K562 (cell line): ENCODE measurements around the gene OR9I1. TPM values are rescaled to one million over a fixed set of nuclear protein-coding genes. Genes with fewer than 3 reads are reported as not detected.

Experiments used
- NBN ChIP-seq: fragments of 450-650 bp; IDR thresholded peaks from 2 replicates; pipeline ENCODE4 v1.6.1; 2016; ENCODE audit warnings: low read depth, mild to moderate bottlenecking
- POLR2A ChIP-seq: fragments of 450-650 bp; conservative IDR thresholded peaks from 2 replicates; pipeline ENCODE4 v1.6.1; 2016
- SNAPC5 ChIP-seq: fragments of 250-450 bp; sonication (Bioruptor Pico); IDR thresholded peaks from 2 replicates; pipeline ENCODE4 v1.8.0; 2021; ENCODE audit warnings: moderate library complexity, mild to moderate bottlenecking, inconsistent platforms
- polyA plus RNA-seq, 8 experiments: library from polyadenylated mRNA; depleted of rRNA in 4 of 8; stranded (reverse) in 5 of 8; unstranded in 3 of 8; fragments of >200 nt; fragmentation: Nextera tagmentation in 2 of 8; fragmentation: Illumina TruSeq in 1 of 8; extraction: Ambion mirVana in 2 of 8; extraction: Trizol in 1 of 8; gene quantifications; 2 replicates each; pipeline versions ENCODE4 v1.2.1 to v1.2.3, GENCODE V29; 2011 to 2014; ENCODE audit warnings: inconsistent platforms in 1 of 8, missing spikeins in 1 of 8
- total RNA-seq, 7 experiments: library from RNA; depleted of rRNA in 6 of 7; stranded (reverse); fragments of >200 nt in 6 of 7; fragmentation: Illumina TruSeq in 2 of 7; extraction: Trizol in 2 of 7; gene quantifications; 2 replicates each; pipeline versions ENCODE4 v1.2.1 to v1.2.3, GENCODE V29; 2011 to 2021; ENCODE audit warnings: low replicate concordance in 1 of 7
- TF ChIP-seq, protein P1 (sequence below): fragments of 450-650 bp; IDR thresholded peaks from 2 replicates; pipeline ENCODE4 v1.6.1; 2016; ENCODE audit warnings: mild to moderate bottlenecking, moderate library complexity

The OR9I1 gene
- total and polyA plus RNA-seq, 9 of the 15 experiments (the other 6 are each of a cell fraction or from before 2014, with no cell fraction given), result not detected

GRCh38 chr11:58070585-58070984, 54.7 kb downstream of the OR9I1 start (continued):
- TF ChIP-seq, protein P1, sequence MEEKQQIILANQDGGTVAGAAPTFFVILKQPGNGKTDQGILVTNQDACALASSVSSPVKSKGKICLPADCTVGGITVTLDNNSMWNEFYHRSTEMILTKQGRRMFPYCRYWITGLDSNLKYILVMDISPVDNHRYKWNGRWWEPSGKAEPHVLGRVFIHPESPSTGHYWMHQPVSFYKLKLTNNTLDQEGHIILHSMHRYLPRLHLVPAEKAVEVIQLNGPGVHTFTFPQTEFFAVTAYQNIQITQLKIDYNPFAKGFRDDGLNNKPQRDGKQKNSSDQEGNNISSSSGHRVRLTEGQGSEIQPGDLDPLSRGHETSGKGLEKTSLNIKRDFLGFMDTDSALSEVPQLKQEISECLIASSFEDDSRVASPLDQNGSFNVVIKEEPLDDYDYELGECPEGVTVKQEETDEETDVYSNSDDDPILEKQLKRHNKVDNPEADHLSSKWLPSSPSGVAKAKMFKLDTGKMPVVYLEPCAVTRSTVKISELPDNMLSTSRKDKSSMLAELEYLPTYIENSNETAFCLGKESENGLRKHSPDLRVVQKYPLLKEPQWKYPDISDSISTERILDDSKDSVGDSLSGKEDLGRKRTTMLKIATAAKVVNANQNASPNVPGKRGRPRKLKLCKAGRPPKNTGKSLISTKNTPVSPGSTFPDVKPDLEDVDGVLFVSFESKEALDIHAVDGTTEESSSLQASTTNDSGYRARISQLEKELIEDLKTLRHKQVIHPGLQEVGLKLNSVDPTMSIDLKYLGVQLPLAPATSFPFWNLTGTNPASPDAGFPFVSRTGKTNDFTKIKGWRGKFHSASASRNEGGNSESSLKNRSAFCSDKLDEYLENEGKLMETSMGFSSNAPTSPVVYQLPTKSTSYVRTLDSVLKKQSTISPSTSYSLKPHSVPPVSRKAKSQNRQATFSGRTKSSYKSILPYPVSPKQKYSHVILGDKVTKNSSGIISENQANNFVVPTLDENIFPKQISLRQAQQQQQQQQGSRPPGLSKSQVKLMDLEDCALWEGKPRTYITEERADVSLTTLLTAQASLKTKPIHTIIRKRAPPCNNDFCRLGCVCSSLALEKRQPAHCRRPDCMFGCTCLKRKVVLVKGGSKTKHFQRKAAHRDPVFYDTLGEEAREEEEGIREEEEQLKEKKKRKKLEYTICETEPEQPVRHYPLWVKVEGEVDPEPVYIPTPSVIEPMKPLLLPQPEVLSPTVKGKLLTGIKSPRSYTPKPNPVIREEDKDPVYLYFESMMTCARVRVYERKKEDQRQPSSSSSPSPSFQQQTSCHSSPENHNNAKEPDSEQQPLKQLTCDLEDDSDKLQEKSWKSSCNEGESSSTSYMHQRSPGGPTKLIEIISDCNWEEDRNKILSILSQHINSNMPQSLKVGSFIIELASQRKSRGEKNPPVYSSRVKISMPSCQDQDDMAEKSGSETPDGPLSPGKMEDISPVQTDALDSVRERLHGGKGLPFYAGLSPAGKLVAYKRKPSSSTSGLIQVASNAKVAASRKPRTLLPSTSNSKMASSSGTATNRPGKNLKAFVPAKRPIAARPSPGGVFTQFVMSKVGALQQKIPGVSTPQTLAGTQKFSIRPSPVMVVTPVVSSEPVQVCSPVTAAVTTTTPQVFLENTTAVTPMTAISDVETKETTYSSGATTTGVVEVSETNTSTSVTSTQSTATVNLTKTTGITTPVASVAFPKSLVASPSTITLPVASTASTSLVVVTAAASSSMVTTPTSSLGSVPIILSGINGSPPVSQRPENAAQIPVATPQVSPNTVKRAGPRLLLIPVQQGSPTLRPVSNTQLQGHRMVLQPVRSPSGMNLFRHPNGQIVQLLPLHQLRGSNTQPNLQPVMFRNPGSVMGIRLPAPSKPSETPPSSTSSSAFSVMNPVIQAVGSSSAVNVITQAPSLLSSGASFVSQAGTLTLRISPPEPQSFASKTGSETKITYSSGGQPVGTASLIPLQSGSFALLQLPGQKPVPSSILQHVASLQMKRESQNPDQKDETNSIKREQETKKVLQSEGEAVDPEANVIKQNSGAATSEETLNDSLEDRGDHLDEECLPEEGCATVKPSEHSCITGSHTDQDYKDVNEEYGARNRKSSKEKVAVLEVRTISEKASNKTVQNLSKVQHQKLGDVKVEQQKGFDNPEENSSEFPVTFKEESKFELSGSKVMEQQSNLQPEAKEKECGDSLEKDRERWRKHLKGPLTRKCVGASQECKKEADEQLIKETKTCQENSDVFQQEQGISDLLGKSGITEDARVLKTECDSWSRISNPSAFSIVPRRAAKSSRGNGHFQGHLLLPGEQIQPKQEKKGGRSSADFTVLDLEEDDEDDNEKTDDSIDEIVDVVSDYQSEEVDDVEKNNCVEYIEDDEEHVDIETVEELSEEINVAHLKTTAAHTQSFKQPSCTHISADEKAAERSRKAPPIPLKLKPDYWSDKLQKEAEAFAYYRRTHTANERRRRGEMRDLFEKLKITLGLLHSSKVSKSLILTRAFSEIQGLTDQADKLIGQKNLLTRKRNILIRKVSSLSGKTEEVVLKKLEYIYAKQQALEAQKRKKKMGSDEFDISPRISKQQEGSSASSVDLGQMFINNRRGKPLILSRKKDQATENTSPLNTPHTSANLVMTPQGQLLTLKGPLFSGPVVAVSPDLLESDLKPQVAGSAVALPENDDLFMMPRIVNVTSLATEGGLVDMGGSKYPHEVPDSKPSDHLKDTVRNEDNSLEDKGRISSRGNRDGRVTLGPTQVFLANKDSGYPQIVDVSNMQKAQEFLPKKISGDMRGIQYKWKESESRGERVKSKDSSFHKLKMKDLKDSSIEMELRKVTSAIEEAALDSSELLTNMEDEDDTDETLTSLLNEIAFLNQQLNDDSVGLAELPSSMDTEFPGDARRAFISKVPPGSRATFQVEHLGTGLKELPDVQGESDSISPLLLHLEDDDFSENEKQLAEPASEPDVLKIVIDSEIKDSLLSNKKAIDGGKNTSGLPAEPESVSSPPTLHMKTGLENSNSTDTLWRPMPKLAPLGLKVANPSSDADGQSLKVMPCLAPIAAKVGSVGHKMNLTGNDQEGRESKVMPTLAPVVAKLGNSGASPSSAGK, result no peak
- TF ChIP-seq SNAPC5 (CRISPR knock-in tag) (no peak), NBN (no peak), POLR2A (no peak)
